Right lobe of liver (tissue), 4 donors: ENCODE data around the gene CLTB.

ENCODE experiments used
- CTCF ChIP-seq, 4 donors: fragments of 200-600 bp in 3 of 4; fragments of 450-650 bp in 1 of 4; IDR thresholded peaks; one replicate each; pipeline versions ENCODE4 v1.5.1 to v1.8.0; 2016 to 2022; ENCODE audit warnings: antibody characterized with exemption in 4 of 4, mild to moderate bottlenecking in 2 of 4
- POLR2A ChIP-seq: fragments of 450-650 bp; IDR thresholded peaks from one replicate; pipeline ENCODE4 v1.6.1; 2017; ENCODE audit warnings: antibody characterized with exemption, mild to moderate bottlenecking
- donor health status: DM: no; HTN: no; CAD: no.
- donor health status: DM: no; HTN: no; CAD: no.
- donor health status: DM: no; HTN: yes; CAD: no.

GRCh38 chr5:176386491-176386890, 29.8 kb downstream of the CLTB start:
- no peak for TF ChIP-seq CTCF (IDR thresholded peaks at IDR 0.05)
- TF ChIP-seq POLR2A = no peak
